Coronary artery (tissue), 2 donors: Measurements from ENCODE around the gene BPIFB3.

Experiments used
- DNase-seq: peaks from one replicate; pipeline ENCODE4 v3.0.0-alpha.2; 2017; ENCODE audit warnings: low spot score
- H3K27ac ChIP-seq, 2 donors: fragments of 200-600 bp; sonication (generic); one replicate each; pipeline ENCODE4 v1.5.1; 2016 to 2019
- H3K4me3 ChIP-seq: fragments of 200-600 bp; sonication (generic); 2 replicates; pipeline ENCODE4 v1.5.1; 2016; ENCODE audit warnings: mild to moderate bottlenecking, moderate library complexity
- CTCF ChIP-seq: fragments of 200-600 bp; sonication (generic); IDR thresholded peaks from one replicate; pipeline ENCODE4 v1.5.1; 2019; ENCODE audit warnings: antibody characterized with exemption

Gene BPIFB3

GRCh38 chr20:33026779-33027759, 26.6 kb upstream of the BPIFB3 start:
- TF ChIP-seq CTCF: no peak
- Histone ChIP-seq H3K4me3 (no peak overlapping the region), H3K27ac (no peak overlapping the region)
- DNase-seq: no peak

GRCh38 chr20:33027769-33028751, 25.6 kb upstream of the BPIFB3 start:
- DNase-seq: no peak
- Histone ChIP-seq H3K4me3 (no peak overlapping the region), H3K27ac (no peak overlapping the region)
- no peak for TF ChIP-seq CTCF

- DNase-seq: no peak
- Histone ChIP-seq H3K4me3 (no peak overlapping the region), H3K27ac (no peak overlapping the region)
- TF ChIP-seq CTCF: no peak
Observed at GRCh38 chr20:33028875-33029274, 24.8 kb upstream of the BPIFB3 start.

GRCh38 chr20:33030076-33030475, 23.6 kb upstream of the BPIFB3 start:
- no peak for DNase-seq
- Histone ChIP-seq H3K4me3 (no peak overlapping the region), H3K27ac (no peak overlapping the region)
- TF ChIP-seq CTCF: no peak

- Histone ChIP-seq H3K27ac (no peak overlapping the region), H3K4me3 (no peak overlapping the region)
- DNase-seq: no peak
- TF ChIP-seq CTCF: no peak
Observed at GRCh38 chr20:33030569-33030968, 23.1 kb upstream of the BPIFB3 start.

GRCh38 chr20:33031531-33031930, 22.2 kb upstream of the BPIFB3 start, which contains the start of gene BPIFB6:
Gene BPIFB6 (plus strand): TSS chr20:33031648. CDS start chr20:33031648, 0 bp downstream.
- TF ChIP-seq CTCF: no peak
- H3K4me3 ChIP-seq: no peak within 1 kb of the TSS
- no peak for DNase-seq
- H3K27ac ChIP-seq: no peak within 1 kb of the TSS
